OCI-M2 (cell line): Measurements from ENCODE around the gene PTPRN2.
"Not testable (repeated sequence)": the region's sequence is repeated elsewhere in the genome, so short reads cannot be mapped to it uniquely, and the experiment has no call there.

ENCODE experiments used
- DNase-seq: peaks from one replicate; lab custom pipeline; 2025; ENCODE audit not compliant: unreplicated experiment; lab: John Stamatoyannopoulos, UW

Gene PTPRN2

DNA sequence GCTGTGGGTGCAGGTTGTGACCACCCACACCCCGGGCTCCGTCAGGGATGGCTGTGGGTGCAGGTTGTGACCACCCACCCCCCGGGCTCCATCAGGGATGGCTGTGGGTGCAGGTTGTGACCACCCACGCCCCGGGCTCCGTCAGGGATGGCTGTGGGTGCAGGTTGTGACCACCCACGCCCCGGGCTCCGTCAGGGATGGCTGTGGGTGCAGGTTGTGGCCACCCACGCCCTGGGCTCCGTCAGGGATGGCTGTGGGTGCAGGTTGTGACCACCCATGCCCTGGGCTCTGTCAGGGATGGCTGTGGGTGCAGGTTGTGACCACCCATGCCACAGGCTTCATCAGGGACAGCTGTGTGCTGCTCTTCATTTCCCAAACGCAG is 53.5 kb downstream of the PTPRN2 start:
- not testable (repeated sequence) for DNase-seq

DNA sequence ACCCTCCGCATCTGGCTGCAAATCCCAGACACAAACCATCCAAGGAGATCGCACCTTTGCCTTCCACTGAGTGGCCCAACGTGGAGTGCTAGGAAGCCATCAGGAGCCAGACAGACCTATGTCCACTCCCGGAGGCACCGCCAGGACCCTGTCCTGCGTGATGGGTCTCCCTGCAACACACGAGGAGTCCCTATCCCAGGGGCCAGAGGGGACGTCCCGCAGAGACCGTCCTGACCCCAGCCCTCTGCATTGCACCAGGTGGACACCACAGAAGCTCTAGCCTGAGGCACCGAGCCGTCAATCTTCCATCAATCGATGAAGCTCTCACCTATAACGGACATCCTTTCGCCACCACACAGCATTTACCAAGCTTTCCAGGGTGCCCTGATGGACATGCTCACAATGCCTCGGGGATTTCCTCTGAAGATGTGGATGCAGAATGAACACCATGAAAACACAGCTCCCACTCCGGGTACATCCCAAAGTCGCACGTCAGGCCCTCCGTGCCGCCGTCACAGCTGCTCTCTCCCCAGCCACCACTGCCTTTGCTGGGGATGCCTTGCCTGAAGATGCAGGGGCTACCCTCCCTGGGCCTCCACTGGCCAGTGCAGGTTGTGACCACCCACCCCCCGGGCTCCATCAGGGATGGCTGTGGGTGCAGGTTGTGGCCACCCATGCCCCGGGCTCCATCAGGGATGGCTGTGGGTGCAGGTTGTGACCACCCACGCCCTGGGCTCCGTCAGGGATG is 54.1 kb downstream of the PTPRN2 start:
- no peak for DNase-seq

DNA sequence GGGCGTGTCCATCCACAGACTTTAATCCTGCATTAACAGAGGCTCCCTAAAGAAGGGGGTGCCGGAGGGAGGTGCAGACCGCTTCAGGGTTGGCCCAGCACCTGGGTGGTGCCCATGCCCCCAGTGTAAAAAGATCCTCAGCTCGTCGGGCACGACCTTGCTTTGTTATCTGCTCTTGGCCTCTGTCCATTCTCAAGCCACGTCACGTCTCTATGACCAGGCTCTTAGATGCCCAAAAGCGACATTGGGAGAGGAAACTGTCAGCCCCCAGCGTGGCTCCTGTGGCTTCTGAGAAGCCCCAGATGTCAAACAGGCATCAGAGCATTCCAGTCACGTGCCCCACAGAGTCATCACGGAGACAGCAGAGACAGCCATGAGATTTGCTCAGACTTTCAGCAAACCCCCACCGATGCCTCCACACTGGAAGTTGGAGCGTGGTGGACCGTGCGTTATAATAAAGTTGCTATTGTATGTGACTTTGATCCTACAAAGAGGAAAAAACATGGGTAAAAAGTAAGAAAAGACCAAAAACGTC is 55.5 kb downstream of the PTPRN2 start:
- DNase-seq: no peak

DNA sequence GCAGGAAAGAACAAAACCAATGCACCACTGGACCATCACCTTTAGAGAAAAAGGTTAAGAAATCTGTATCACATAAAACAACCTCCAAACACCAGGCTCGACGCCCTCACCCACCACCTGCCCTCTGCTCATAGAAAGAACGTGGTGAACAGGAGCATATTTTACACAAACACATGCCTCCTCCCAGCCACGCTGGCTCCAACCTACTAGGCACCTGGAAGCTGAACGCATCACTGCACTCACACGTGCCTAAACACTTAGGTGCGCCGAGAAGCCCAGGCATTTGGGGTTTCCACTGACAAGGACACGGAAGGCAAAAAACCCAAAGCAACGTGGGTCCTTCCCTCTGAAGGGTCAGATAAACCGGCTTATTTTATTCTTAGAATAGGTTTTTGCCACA is 56.0 kb downstream of the PTPRN2 start:
- no peak for DNase-seq

DNA sequence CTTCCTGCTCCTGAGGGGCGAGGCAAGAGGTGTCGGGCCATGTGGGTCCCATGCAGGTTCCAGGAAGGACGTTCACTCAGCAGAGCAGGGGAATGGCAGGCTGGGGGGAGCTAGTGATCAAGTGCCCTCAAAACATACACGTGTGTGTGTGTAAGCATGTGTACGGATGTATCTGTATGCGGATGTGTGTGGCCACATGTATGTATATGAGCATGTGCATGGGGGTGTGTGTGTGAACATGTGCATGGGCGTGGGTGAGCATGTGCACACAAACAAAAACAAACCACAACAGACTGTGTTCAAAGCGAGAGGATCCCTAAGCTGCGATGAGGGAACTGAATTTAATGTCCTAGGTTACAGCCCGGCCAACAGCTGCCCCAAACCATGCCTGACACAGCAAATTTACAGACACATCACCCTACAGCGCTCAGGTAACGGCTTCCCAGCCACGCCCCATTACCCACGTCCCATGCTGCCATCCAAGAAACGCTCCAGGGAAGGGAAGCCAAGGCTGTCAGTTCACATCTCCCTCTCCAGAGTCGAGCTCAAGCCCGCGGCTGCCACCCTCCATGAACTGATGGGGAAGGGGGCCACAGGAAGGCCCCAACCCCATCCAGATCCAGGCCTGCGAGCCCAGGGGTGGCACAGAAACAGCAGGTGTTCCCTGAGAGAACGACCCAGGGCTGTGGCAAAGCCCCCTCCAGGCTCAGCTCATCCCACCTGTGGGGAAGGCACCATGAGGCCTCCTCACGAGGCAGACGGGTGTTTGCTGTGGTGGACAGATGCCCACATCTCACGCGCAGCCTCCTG is 56.6 kb downstream of the PTPRN2 start:
- DNase-seq: no peak

DNA sequence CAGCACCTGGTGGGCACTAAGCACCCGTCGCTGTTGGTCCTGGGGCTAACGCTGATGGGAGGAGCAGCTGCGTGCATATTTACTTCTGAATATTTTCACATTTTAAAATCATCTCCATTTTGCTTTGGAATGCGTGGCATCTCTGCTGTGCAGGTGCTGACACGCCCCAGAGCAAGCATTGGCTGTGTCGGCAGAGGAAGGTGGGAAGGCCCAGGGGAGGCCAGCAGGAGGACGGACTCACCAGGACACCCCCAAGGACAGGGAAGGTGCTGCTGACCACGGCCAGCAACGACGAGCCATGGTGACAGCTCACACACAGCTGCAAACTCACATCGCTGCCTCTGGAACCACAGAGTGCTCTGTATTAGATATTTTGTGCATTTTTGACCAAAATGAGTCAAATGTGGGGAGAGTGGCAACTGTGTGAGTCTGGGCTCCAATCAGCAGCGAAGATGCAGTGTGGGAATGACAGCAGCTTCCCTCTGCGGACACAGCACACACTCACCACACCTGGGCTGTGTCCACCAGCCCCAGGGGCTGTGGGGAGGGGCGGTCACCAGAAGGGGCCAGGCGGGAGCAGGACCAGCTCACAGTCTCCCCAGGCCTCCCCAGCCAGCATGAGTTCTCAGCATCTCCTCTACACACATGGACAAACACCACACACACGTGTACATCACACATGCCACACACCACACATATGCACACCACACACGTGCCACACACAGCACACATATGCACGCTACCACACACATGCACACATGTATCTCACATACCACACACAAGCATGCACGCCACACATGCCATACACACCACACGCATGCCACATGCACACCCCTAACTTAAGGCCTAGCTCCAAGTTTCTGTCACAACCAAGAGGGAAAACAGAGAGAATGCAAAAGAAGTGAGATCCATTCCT is 58.2 kb downstream of the PTPRN2 start:
- DNase-seq: no peak

DNA sequence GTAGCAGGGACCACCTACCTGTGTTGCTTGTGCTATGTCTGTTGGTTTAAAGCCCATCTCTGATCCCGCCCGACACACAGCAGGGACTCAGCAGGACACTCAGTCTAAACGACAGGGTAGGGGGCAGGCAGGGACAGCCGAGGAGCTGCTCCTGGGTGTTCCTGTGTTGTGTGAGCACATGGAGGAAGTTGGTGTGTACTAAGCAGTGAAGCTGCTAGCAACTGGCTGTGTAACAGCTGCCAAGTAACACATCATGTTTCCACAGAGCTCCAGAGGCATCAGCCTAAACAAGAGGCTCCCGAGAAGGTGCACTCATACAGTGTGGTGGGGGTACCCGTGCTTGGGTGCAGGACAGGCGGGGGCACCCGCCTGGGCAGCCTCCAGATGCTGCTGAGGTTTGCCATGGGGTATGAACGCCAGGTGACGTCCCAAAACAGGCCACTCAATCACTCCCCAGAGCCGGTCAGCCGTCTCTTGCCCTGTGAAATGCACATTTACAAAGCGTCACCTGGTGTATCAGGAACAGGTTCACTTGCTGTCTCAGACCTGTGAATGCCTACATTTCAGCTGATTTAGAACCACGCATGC is 59.6 kb downstream of the PTPRN2 start:
- DNase-seq: no peak

DNA sequence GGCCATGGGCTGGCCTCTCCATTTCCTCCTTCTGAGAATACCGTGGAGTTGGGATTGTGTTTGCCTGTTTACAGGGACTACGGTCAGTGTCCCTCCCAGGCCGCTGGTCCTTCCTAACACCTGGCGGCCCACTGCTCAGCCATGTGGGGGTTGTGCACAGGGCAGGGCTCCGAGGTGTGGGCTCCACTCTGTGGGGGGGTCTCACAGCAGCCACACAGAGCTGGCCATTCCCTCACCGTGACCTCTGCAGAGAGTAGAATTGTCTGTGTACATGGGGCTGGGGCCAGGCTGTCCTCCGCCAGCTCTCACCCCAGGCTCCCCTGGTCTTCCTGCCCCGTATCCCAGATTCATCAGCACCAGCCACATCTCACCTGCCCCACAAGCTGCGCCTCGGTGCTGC is 60.1 kb downstream of the PTPRN2 start:
- DNase-seq: no peak

DNA sequence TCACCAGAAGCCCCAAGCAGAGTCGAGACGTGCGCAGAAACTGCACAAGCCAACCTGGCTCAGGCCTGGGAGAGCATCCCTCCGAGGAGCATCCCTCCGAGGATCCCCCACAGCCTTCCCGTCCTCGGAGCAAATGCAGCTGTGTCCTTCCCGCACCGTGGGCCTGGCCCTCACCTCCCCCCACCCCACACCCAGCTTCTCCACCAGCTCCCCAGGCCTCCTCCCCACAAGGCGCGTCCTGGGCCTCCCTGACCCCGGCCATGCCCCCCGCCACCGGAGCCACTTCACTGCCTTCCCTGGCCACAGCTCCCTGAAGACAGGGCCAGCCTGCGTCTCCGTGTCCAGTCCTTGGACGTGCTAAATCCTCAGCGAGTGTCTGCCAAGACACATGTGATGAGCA is 60.6 kb downstream of the PTPRN2 start:
- no peak for DNase-seq

DNA sequence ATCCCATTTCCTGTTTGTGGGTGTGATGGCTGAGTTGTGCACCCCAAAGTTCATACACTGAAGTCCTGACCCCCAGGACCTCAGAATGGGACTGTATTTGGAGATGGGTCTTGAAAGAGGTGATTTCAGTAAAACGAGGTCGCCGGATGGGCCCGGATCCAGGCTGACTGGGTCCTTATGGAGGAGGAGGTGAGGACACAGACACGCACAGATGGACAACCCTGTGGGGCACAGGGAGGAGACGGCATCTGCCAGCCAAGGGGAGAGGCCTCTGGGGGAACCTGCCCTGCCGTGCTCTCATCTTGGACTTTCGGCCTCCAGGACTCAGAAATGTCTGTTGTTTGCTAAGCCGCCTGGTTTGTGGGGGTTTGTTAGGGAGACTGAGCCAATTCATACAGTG is 61.1 kb downstream of the PTPRN2 start:
- no peak for DNase-seq

DNA sequence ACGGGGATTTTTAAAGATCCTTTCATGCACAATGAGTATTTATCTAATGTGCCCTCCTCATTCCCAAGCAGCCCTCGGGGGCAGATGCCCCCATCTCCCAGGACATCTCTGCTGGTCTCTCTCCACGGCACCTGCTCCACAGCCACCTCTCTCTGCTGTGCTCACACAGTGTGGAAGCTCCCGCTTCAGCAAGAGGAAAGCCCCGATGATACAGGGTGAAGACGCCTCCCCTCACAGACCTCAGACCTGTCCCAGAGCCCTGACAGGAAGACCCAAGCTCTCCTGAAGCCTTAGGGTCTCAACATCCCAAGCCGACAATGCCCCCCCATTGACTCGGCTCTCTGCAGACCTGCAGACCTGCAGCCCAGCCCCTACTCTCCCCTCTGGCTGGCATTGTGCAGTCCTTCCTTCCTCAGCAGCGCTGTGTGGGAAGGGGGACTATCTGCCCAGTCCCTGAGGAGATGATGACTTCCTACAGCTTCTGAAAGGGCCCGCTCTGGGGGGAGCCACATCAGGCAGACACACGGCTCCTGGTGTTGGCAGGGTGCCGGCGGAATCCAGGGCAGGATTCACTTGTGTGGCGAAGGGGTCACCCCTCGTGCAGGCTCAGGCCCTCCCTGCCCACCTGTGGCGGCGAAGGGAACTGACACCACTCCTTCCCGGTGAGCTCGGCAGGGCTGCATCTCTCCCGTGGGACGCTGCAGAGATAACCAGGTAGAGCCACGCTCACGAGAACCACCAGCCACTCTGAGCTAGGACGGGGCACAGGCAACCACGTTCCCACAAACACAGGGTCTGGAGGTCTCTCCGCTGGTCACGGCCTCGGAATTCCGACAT is 61.8 kb downstream of the PTPRN2 start:
- DNase-seq: no peak

DNA sequence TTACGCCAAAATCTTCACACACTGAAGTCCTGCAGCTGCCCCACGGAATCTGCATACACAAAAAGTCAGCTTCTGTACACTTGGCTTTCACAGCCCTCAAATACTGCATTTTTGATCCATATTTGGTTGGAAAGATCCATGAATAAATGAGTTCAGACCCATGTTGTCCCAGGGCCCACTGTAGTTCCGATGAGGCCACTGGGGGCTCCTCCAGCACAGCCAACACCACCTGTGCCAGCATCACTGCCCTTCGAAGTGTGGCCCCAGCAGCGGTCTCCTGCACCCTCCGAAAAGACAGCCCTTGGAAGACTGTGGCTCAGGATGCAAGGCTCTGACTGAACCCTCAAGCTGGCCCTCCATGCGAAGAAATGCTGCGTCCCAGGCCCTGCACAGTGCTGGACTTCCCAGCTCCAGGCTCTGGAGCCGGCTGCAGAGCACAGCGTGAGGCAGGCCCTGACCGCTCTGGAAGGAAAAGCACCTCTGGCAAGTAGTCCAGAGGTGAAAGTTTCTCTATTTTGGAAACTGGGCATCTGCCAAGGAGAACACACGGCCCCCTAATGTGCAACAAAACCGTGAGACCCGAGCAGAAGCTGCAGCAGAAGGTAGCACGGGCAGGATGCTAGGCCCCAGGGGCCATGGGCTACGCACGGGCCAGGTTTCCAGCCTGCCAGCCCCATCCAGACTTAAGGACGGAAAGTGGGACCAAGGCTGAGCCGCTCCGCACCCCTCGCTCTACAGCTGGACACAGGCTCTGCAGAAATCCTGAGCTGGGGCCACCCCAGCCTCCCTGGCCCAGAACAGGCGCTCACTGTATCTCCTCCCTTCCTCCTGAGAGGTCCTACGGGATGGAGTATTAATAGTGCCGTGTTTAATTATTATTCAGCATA is 62.6 kb downstream of the PTPRN2 start:
- DNase-seq: no peak

DNA sequence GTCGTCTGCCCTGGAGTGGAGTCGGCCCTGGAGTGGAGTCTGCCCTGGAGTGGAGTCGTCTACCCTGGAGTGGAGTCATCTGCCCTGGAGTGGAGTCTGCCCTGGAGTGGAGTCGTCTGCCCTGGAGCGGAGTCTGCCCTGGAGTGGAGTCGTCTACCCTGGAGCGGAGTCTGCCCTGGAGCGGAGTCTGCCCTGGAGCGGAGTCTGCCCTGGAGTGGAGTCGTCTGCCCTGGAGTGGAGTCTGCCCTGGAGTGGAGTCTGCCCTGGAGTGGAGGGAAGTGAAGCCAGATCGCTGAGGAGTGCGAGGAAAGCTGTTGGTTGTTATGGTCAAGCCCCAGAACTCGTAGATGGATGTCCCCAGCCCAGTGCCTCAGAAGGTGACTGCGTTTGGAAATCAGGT is 63.3 kb downstream of the PTPRN2 start:
- DNase-seq: not testable (repeated sequence)

DNA sequence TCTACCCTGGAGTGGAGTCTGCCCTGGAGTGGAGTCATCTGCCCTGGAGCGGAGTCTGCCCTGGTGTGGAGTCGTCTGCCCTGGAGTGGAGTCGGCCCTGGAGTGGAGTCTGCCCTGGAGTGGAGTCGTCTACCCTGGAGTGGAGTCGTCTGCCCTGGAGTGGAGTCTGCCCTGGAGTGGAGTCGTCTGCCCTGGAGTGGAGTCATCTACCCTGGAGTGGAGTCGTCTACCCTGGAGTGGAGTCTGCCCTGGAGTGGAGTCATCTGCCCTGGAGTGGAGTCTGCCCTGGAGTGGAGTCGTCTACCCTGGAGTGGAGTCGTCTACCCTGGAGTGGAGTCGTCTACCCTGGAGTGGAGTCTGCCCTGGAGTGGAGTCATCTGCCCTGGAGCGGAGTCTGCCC is 63.7 kb downstream of the PTPRN2 start:
- DNase-seq: not testable (repeated sequence)

DNA sequence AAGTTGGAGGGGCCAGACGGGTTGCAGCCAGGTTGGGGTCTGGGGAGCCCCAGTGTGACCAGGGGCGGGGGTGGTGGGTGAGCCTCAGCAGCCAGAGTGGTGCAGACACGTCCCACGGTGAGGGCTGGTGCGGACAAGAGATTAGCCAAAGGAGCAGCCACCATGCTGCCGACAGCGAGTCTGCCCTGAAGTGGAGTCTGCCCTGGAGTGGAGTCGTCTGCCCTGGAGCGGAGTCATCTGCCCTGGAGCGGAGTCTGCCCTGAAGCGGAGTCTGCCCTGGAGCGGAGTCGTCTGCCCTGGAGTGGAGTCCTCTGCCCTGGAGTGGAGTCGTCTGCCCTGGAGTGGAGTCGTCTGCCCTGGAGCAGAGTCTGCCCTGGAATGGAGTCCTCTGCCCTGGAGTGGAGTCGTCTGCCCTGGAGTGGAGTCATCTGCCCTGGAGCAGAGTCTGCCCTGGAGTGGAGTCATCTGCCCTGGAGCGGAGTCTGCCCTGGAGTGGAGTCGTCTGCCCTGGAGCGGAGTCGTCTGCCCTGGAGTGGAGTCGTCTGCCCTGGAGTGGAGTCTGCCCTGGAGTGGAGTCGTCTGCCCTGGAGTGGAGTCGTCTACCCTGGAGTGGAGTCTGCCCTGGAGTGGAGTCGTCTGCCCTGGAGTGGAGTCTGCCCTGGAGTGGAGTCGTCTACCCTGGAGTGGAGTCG is 64.3 kb downstream of the PTPRN2 start:
- not testable (repeated sequence) for DNase-seq

DNA sequence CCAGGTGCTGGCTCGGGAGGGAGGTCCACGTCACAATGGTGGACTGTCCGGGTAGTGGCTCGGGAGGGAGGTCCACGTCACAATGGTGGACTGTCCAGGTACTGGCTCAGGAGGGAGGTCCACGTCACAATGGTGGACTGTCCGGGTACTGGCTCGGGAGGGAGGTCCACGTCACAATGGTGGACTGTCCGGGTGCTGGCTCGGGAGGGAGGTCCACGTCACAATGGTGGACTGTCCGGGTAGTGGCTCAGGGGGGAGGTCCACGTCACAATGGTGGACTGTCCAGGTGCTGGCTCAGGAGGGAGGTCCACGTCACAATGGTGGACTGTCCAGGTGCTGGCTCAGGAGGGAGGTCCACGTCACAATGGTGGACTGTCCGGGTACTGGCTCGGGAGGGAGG is 65.8 kb downstream of the PTPRN2 start:
- not testable (repeated sequence) for DNase-seq

DNA sequence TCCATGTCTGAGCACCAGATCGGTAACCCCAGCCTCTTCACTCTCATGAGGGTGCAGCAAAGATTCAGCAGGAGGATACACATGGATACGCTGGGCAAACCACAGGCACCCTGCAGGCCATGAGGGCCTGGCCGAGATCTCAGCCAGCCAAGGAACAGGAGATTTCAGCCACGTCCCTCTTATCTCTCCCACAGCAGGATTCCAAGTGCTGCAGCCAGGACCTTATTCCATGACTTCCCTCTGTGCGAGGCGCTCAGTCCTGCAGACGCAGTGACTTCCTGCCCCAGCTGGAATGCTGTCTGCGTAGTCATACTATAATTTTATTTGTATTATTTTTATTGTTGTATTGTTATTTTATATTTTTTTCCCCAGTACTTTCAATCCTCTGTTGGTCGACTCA is 66.8 kb downstream of the PTPRN2 start:
- DNase-seq: no peak

DNA sequence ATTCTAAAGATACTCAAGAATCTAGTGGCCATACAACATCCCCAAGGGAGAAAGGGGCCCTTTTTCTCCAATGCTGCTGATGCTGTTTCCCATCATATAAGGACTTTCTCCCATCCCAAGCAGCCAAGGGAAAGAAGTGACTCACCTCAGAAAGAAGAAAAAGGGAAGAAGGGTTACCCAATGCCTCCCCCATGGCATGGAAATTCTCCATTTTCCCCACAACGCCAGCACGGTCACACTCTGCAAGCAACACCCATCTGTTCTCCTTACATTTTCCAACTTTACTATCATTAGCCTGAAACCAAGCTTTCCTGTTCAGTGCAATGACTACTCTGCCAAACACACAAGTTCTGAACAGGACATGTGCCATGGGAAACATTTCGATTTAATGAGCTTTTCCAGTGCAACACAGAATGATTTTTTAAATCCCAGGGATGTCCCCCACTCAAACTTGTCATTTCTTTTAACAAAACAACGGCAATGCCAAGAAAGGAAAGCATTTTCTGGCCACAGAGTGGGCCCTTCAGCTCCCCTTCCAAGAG is 67.9 kb downstream of the PTPRN2 start:
- DNase-seq: no peak
